Smooth muscle cell (in vitro differentiated cells): ENCODE data around the gene ZNF792. TPM values are rescaled to one million over a fixed set of nuclear protein-coding genes. Genes with fewer than 3 reads are reported as not detected.

Experiments used
- DNase-seq: peaks from one replicate; lab custom pipeline; 2025; ENCODE audit not compliant: unreplicated experiment; lab: John Stamatoyannopoulos, UW
- H2AFZ ChIP-seq: fragments of 200-600 bp; sonication (generic); 2 replicates; pipeline ENCODE4 v1.6.0; 2016; ENCODE audit warnings: antibody characterized with exemption, low read depth, mild to moderate bottlenecking
- H3F3A ChIP-seq: fragments of 200-600 bp; sonication (generic); 2 replicates; pipeline ENCODE4 v1.6.0; 2017; ENCODE audit warnings: antibody characterized with exemption, low read depth
- H3K27ac ChIP-seq: fragments of 200-600 bp; sonication (generic); 2 replicates; pipeline ENCODE4 v1.5.1; 2016; ENCODE audit warnings: low read depth, mild to moderate bottlenecking
- H3K27me3 ChIP-seq: fragments of 200-600 bp; sonication (generic); 2 replicates; pipeline ENCODE4 v1.6.1; 2016; ENCODE audit warnings: low read depth, mild to moderate bottlenecking
- H3K36me3 ChIP-seq: fragments of 200-600 bp; sonication (generic); 2 replicates; pipeline ENCODE4 v1.5.1; 2016; ENCODE audit warnings: low read depth
- H3K4me1 ChIP-seq: fragments of 200-600 bp; sonication (generic); 2 replicates; pipeline ENCODE4 v1.5.1; 2016; ENCODE audit warnings: low read depth
- H3K4me2 ChIP-seq: fragments of 200-600 bp; sonication (generic); 2 replicates; pipeline ENCODE4 v1.6.0; 2016; ENCODE audit warnings: mild to moderate bottlenecking
- H3K4me3 ChIP-seq: fragments of 200-600 bp; sonication (generic); 2 replicates; pipeline ENCODE4 v1.5.1; 2016; ENCODE audit warnings: mild to moderate bottlenecking
- H3K79me2 ChIP-seq: fragments of 200-600 bp; sonication (generic); 2 replicates; pipeline ENCODE4 v1.6.0; 2016; ENCODE audit warnings: low read depth, mild to moderate bottlenecking
- H3K9ac ChIP-seq: fragments of 200-600 bp; sonication (generic); 2 replicates; pipeline ENCODE4 v1.6.0; 2016; ENCODE audit warnings: low read depth
- H3K9me3 ChIP-seq: fragments of 200-600 bp; sonication (generic); replicated peaks from 2 replicates; pipeline ENCODE4 v1.5.1; 2016; ENCODE audit warnings: low read depth
- H4K20me1 ChIP-seq: fragments of 200-600 bp; sonication (generic); 2 replicates; pipeline ENCODE4 v1.6.0; 2016; ENCODE audit warnings: low read depth
- CTCF ChIP-seq: fragments of 200-600 bp; sonication (generic); IDR thresholded peaks from 2 replicates; pipeline ENCODE4 v1.5.1; 2017; ENCODE audit warnings: borderline replicate concordance, mild to moderate bottlenecking, antibody characterized with exemption; ENCODE audit not compliant: insufficient read depth, poor library complexity, severe bottlenecking
- WGBS: methylation state at CpG from one replicate; pipeline ENCODE4 v1.1.7; 2016; ENCODE audit warnings: low lambda C conversion rate; 5-methylcytosine and 5-hydroxymethylcytosine counted together
- polyA plus RNA-seq: library from polyadenylated mRNA; unstranded; fragments of >200 nt; fragmentation: Nextera tagmentation; extraction: Ambion mirVana; gene quantifications from 2 replicates; pipeline ENCODE4 v1.2.1, GENCODE V29; 2016
- total RNA-seq: library from RNA; depleted of rRNA; stranded (reverse); fragments of >200 nt; gene quantifications from 2 replicates; pipeline ENCODE4 v1.2.3, GENCODE V29; 2014

The ZNF792 gene
- total and polyA plus RNA-seq, 2 experiments from 2014 or later = 2.8 to 7.1 TPM

GRCh38 chr19:34997071-34997617 lies 33.1 kb upstream of the ZNF792 start:
- no peaks in the 10 kb centered on the region for H3K9me3 ChIP-seq
- no peaks in the 10 kb centered on the region for H3K36me3 ChIP-seq
- no peaks in the 10 kb centered on the region for H3F3A ChIP-seq
- TF ChIP-seq CTCF = no peak
- H3K27me3 ChIP-seq = no peaks in the 10 kb centered on the region
- no peak overlapping the region for H3K4me3 ChIP-seq
- H3K79me2 ChIP-seq = peaks cover 18% of the 10 kb centered on the region
- no peak overlapping the region for H3K27ac ChIP-seq
- no peak overlapping the region for H2AFZ ChIP-seq
- 82% methylated on average over 8 of the region's 8 CpGs for WGBS
- peaks cover 14% of the 10 kb centered on the region for H4K20me1 ChIP-seq
- H3K4me2 ChIP-seq = no peak overlapping the region
- peaks cover 13% of the 10 kb centered on the region for H3K4me1 ChIP-seq
- DNase-seq = no peak
- no peak overlapping the region for H3K9ac ChIP-seq

- Histone ChIP-seq H3K4me2 (no peak overlapping the region), H4K20me1 (no peaks in the 10 kb centered on the region), H3K4me1 (no peaks in the 10 kb centered on the region), H3K79me2 (peaks cover 3% of the 10 kb centered on the region), H3K9ac (no peak overlapping the region), H2AFZ (no peak overlapping the region), H3K36me3 (no peaks in the 10 kb centered on the region), H3K4me3 (no peak overlapping the region), H3K27ac (no peak overlapping the region), H3K9me3 (no peaks in the 10 kb centered on the region), H3K27me3 (no peaks in the 10 kb centered on the region), H3F3A (no peaks in the 10 kb centered on the region)
- no peak for DNase-seq
- 90% methylated on average over 8 of the region's 8 CpGs for WGBS
- no peak for TF ChIP-seq CTCF
Measured at GRCh38 chr19:34995551-34995950, 31.5 kb upstream of the ZNF792 start.

GRCh38 chr19:34994643-34995541 lies 30.9 kb upstream of the ZNF792 start:
- H3K4me2 ChIP-seq = no peak overlapping the region
- no peaks in the 10 kb centered on the region for H3K36me3 ChIP-seq
- H3F3A ChIP-seq = no peaks in the 10 kb centered on the region
- no peaks in the 10 kb centered on the region for H3K27me3 ChIP-seq
- H3K79me2 ChIP-seq = no peaks in the 10 kb centered on the region
- 89% methylated on average over 17 of the region's 17 CpGs for WGBS
- no peak overlapping the region for H2AFZ ChIP-seq
- no peaks in the 10 kb centered on the region for H3K9me3 ChIP-seq
- H3K4me1 ChIP-seq = no peaks in the 10 kb centered on the region
- TF ChIP-seq CTCF = no peak
- H3K4me3 ChIP-seq = no peak overlapping the region
- H3K9ac ChIP-seq = no peak overlapping the region
- DNase-seq = no peak
- H4K20me1 ChIP-seq = no peaks in the 10 kb centered on the region
- no peak overlapping the region for H3K27ac ChIP-seq
